GM12878 (cell line): ENCODE data around the gene ZNF30. TPM values are rescaled to one million over a fixed set of nuclear protein-coding genes. Genes with fewer than 3 reads are reported as not detected.

ENCODE experiments used
- ATAC-seq: fragments of 200-7000 bp; cut with Tn5 transposase; 3 replicates; pipeline ENCODE4 v1.9.1; 2020; ENCODE audit warnings: mild to moderate bottlenecking, moderate library complexity
- BruUV-seq: library from RNA; stranded (reverse); fragments of 400-500 nt; replicated peaks from 2 replicates; lab custom pipeline; 2021; lab: Mats Ljungman, UMichigan
- CTCF ChIA-PET: fragments of 300-600 bp; sonication (Branson Sonifier 250); formaldehyde crosslinking; extraction: SDS; loops from one replicate; lab custom pipeline; 2021; ENCODE audit warnings: inconsistent platforms; lab: Yijun Ruan, JAX
- POLR2A ChIA-PET: fragments of 350-600 bp; formaldehyde crosslinking; extraction: SDS; loops from one replicate; lab custom pipeline; 2021; ENCODE audit warnings: inconsistent platforms; lab: Charles Lee
- RAD21 ChIA-PET: fragments of 300-600 bp; sonication (Branson Sonifier 250); formaldehyde crosslinking; loops from one replicate; lab custom pipeline; 2023; ENCODE audit warnings: antibody characterized with exemption; ENCODE audit not compliant: unreplicated experiment; lab: Charles Lee
- SMC1A ChIA-PET: fragments of 300-600 bp; sonication (Branson Sonifier 250); formaldehyde crosslinking; loops from one replicate; lab custom pipeline; 2023; ENCODE audit not compliant: unreplicated experiment, uncharacterized antibody; lab: Charles Lee
- DNase-seq: peaks from one replicate; pipeline ENCODE4 v3.0.0-alpha.2; 2011; ENCODE audit warnings: low read depth, low spot score
- FAIRE-seq: peaks from 3 replicates; lab custom pipeline; 2011; peaks lifted over from hg19 to GRCh38; lab: Jason Lieb, UNC
- H2AFZ ChIP-seq: 2 replicates; pipeline ENCODE4 v1.6.0; 2011; ENCODE audit warnings: low read depth, low read length, control low read depth; ENCODE audit not compliant: control insufficient read depth
- H3K27ac ChIP-seq: 2 replicates; pipeline ENCODE4 v1.5.1; 2011; ENCODE audit warnings: control low read depth; ENCODE audit not compliant: control insufficient read depth, insufficient read depth
- H3K27me3 ChIP-seq, 2 experiments: replicated peaks in 1 of 2; 2 replicates each; pipeline versions ENCODE4 v1.6.0 to v1.6.1; 2011; ENCODE audit warnings: low read length in 1 of 2; ENCODE audit not compliant: control insufficient read depth in 2 of 2, insufficient read depth in 2 of 2
- H3K36me3 ChIP-seq, 2 experiments: 2 replicates each; pipeline ENCODE4 v1.5.1; 2011; ENCODE audit warnings: low read length in 1 of 2; ENCODE audit not compliant: control insufficient read depth in 2 of 2, insufficient read depth in 2 of 2
- H3K4me1 ChIP-seq: 2 replicates; pipeline ENCODE4 v1.6.1; 2011; ENCODE audit warnings: mild to moderate bottlenecking, low read length, moderate library complexity, mixed read lengths; ENCODE audit not compliant: control insufficient read depth, insufficient read depth
- H3K4me2 ChIP-seq: 2 replicates; pipeline ENCODE4 v1.6.0; 2011; ENCODE audit warnings: control low read depth; ENCODE audit not compliant: control insufficient read depth, insufficient read depth
- H3K4me3 ChIP-seq: fragments of 200-600 bp; sonication (generic); 2 replicates; pipeline ENCODE4 v1.5.1; 2016
- H3K79me2 ChIP-seq: 2 replicates; pipeline ENCODE4 v1.6.0; 2011; ENCODE audit warnings: low read length; ENCODE audit not compliant: control insufficient read depth, insufficient read depth
- H3K9ac ChIP-seq: 2 replicates; pipeline ENCODE4 v1.8.0; 2011; ENCODE audit warnings: low read length, control low read depth, mixed read lengths; ENCODE audit not compliant: control insufficient read depth, insufficient read depth
- H3K9me3 ChIP-seq: replicated peaks from 3 replicates; pipeline ENCODE4 v1.5.1; 2011; ENCODE audit warnings: mild to moderate bottlenecking, low read length; ENCODE audit not compliant: control insufficient read depth, insufficient read depth
- H4K20me1 ChIP-seq: 2 replicates; pipeline ENCODE4 v1.6.0; 2011; ENCODE audit not compliant: control insufficient read depth, insufficient read depth
- CBX3 ChIP-seq: fragments of 200-600 bp; sonication (generic); IDR thresholded peaks from 2 replicates; pipeline ENCODE4 v1.6.1; 2016; ENCODE audit warnings: low read depth, borderline replicate concordance
- EGR1 ChIP-seq, 2 experiments: IDR thresholded peaks; 1 replicate in 1 of 2; 2 replicates in 1 of 2; pipeline ENCODE4 v1.6.1; 2011 to 2012; ENCODE audit warnings: low read depth in 2 of 2, low read length in 2 of 2, borderline replicate concordance in 1 of 2, mild to moderate bottlenecking in 1 of 2, moderate library complexity in 1 of 2
- ELK1 ChIP-seq: IDR thresholded peaks from 2 replicates; pipeline ENCODE4 v1.6.1; 2012; ENCODE audit warnings: low read depth, low read length, improper control_type of control experiment
- MYC ChIP-seq: IDR thresholded peaks from 2 replicates; pipeline ENCODE4 v1.6.1; 2011; ENCODE audit warnings: mild to moderate bottlenecking, low read length, moderate library complexity, inconsistent platforms; ENCODE audit not compliant: insufficient read depth, insufficient replicate concordance, insufficient read length, severe bottlenecking
- NKRF ChIP-seq: fragments of 450-650 bp; conservative IDR thresholded peaks from 2 replicates; pipeline ENCODE4 v1.6.1; 2017; ENCODE audit warnings: mild to moderate bottlenecking, moderate library complexity
- PRDM15 ChIP-seq: fragments of 450-650 bp; formaldehyde crosslinking; IDR thresholded peaks from 2 replicates; pipeline ENCODE4 v1.4.0; 2020; ENCODE audit warnings: mild to moderate bottlenecking, moderate library complexity
- ZNF592 ChIP-seq: fragments of 450-650 bp; IDR thresholded peaks from 2 replicates; pipeline ENCODE4 v1.6.1; 2017; ENCODE audit warnings: mild to moderate bottlenecking, moderate library complexity
- WGBS: methylation state at CpG from one replicate; pipeline ENCODE4 v1.1.6; 2016; ENCODE audit warnings: low lambda C conversion rate; ENCODE audit not compliant: insufficient replicate concordance, insufficient coverage; ENCODE audit errors: missing lambda C conversion rate; 5-methylcytosine and 5-hydroxymethylcytosine counted together
- in situ Hi-C: fragments of 300-500 bp; cut with MboI; formaldehyde crosslinking; loops from 9 replicates; pipeline ENCODE4 v1.14.3; 2018; ENCODE audit warnings: mixed read lengths
- intact Hi-C: fragments of 100-400 bp; cut with micrococcal nuclease; formaldehyde crosslinking; loops from one replicate; pipeline ENCODE4 v1.14.2; 2022; ENCODE audit not compliant: unreplicated experiment
- polyA plus RNA-seq, 11 experiments: library from polyadenylated mRNA; depleted of rRNA in 4 of 11; unstranded in 6 of 11; stranded (reverse) in 5 of 11; fragments of >200 nt; fragmentation: Nextera tagmentation in 4 of 11; fragmentation: Illumina TruSeq in 1 of 11; extraction: Ambion mirVana in 4 of 11; extraction: Trizol in 1 of 11; gene quantifications; 1 replicate in 1 of 11; 2 replicates in 10 of 11; pipeline versions ENCODE4 v1.2.1 to v1.2.3, GENCODE V29; 2011 to 2016; ENCODE audit warnings: inconsistent platforms in 2 of 11, missing spikeins in 2 of 11, low read depth in 1 of 11
- total RNA-seq, 4 experiments: library from RNA; depleted of rRNA in 3 of 4; stranded (reverse); fragments of >200 nt in 3 of 4; fragmentation: Illumina TruSeq in 1 of 4; extraction: Trizol in 1 of 4; gene quantifications; 2 replicates each; pipeline versions ENCODE4 v1.2.1 to v1.2.3, GENCODE V29; 2013 to 2021

ZNF30 gene
- total and polyA plus RNA-seq, 10 of the 15 experiments (the other 5 are each of a cell fraction or from before 2014, with no cell fraction given), result 0.85 to 2.3 (median 1.3) TPM

- in situ Hi-C loops, result no loop called here
- no TSS peak for BruUV-seq
- no peak for ATAC-seq
- FAIRE-seq, result no peak
- H3K4me3 ChIP-seq, result no peak overlapping the region
- RAD21 ChIA-PET, result no interaction called here
- no peaks in the 10 kb centered on the region for H3K4me1 ChIP-seq
- H3K36me3 ChIP-seq, result no peaks in the 10 kb centered on the region; a peak in 1 of 4 replicates
- peaks cover 2% of the 10 kb centered on the region; the same call in 1 of the 3 replicates for H3K9me3 ChIP-seq
- 99% methylated on average over 6 of the region's 6 CpGs for WGBS
- no peaks in the 10 kb centered on the region for H3K27me3 ChIP-seq
- SMC1A ChIA-PET, result no interaction called here
- CTCF ChIA-PET, result no interaction called here
- POLR2A ChIA-PET, result no interaction called here
- DNase-seq, result no peak
- TF ChIP-seq CBX3, result no peak
- no peak for TF ChIP-seq ELK1
- TF ChIP-seq NKRF, result no peak
- TF ChIP-seq ZNF592, result no peak
- TF ChIP-seq PRDM15, result no peak
- no peak for TF ChIP-seq MYC
- no peak for TF ChIP-seq EGR1 (IDR thresholded peaks at IDR 0.05; ENCODE audit: borderline replicate concordance in 1 of 2, low read depth in 2 of 2, low read length in 2 of 2)
- TF ChIP-seq, all 136 proteins: peak for 0
- no peak overlapping the region for H2AFZ ChIP-seq
- H3K27ac ChIP-seq, result no peak overlapping the region
- H3K4me2 ChIP-seq, result no peak overlapping the region
- intact Hi-C loops, result no loop called here
- H3K79me2 ChIP-seq, result no peaks in the 10 kb centered on the region
- no peaks in the 10 kb centered on the region for H4K20me1 ChIP-seq
- no peak overlapping the region for H3K9ac ChIP-seq
Observed at GRCh38 chr19:34932494-34932893, 5.8 kb downstream of the ZNF30 start.
